Activated CD4-positive, alpha-beta T cell treated with anti-CD3 and anti-CD28 coated beads for 36 hours (primary cell): ENCODE measurements around the gene PDPR. TPM values are rescaled to one million over a fixed set of nuclear protein-coding genes. Genes with fewer than 3 reads are reported as not detected.
A peak's percentile ranks its signal among the peaks of the same experiment; 100 is the strongest.
"Not testable (repeated sequence)": the region's sequence is repeated elsewhere in the genome, so short reads cannot be mapped to it uniquely, and the experiment has no call there.

Experiments
- ATAC-seq: fragments of 200-7000 bp; cut with Tn5 transposase; one replicate; pipeline ENCODE4 v1.10.0; 2021; ENCODE audit warnings: mild to moderate bottlenecking, moderate library complexity
- CTCF ChIA-PET: fragments of 350-600 bp; sonication (Branson Sonifier 250); formaldehyde crosslinking; loops from one replicate; lab custom pipeline; 2021; ENCODE audit warnings: antibody characterized with exemption; lab: Charles Lee
- POLR2A ChIA-PET: fragments of 350-600 bp; sonication (Branson Sonifier 250); formaldehyde crosslinking; loops from one replicate; lab custom pipeline; 2021; ENCODE audit warnings: antibody characterized with exemption, inconsistent platforms; lab: Charles Lee
- DNase-seq: peaks from one replicate; pipeline ENCODE4 v3.0.0-alpha.2; 2020
- H3K27ac Mint-ChIP-seq: one replicate; pipeline ENCODE4 v1.8.0; 2021; ENCODE audit warnings: mixed read lengths
- H3K27me3 Mint-ChIP-seq: one replicate; pipeline ENCODE4 v1.8.0; 2021; ENCODE audit warnings: mixed read lengths
- H3K36me3 Mint-ChIP-seq: one replicate; pipeline ENCODE4 v1.8.0; 2021; ENCODE audit warnings: low read depth, mixed read lengths
- H3K4me1 Mint-ChIP-seq: one replicate; pipeline ENCODE4 v1.8.0; 2021; ENCODE audit warnings: mixed read lengths
- H3K4me3 Mint-ChIP-seq: one replicate; pipeline ENCODE4 v1.8.0; 2021; ENCODE audit warnings: mild to moderate bottlenecking, moderate library complexity, mixed read lengths
- H3K9me3 Mint-ChIP-seq: one replicate; pipeline ENCODE4 v1.8.0; 2021; ENCODE audit warnings: low read depth, mixed read lengths
- intact Hi-C, 2 experiments: fragments of 100-400 bp; cut with DNase I in 1 of 2; cut with micrococcal nuclease in 1 of 2; formaldehyde crosslinking; loops; one replicate each; pipeline versions ENCODE4 v1.14.2 to v1.15.1; 2022 to 2024; cut with DNase I, micrococcal nuclease
- total RNA-seq, 2 experiments: library from RNA; stranded (reverse); gene quantifications; one replicate each; pipeline ENCODE4 v1.2.3, GENCODE V29; 2021

The PDPR gene
- total RNA-seq, 2 experiments from 2014 or later, result 26.4 to 26.7 TPM

- intact Hi-C loops, result loop anchor here in 1 of 2 experiments (2.0 kb wide), 1 partner anchor 23 kb away; no protein-coding TSS in a partner anchor
- ATAC-seq, H3K9me3 Mint-ChIP-seq, POLR2A ChIA-PET, H3K4me3 Mint-ChIP-seq, H3K4me1 Mint-ChIP-seq, H3K27me3 Mint-ChIP-seq, H3K27ac Mint-ChIP-seq, DNase-seq, CTCF ChIA-PET: not testable (repeated sequence)
- H3K36me3 Mint-ChIP-seq, result peaks cover 48% of the 10 kb centered on the region
Observed at GRCh38 chr16:70135796-70136195, 21.7 kb downstream of the PDPR start.

GRCh38 chr16:70136595-70136994 is 22.5 kb downstream of the PDPR start:
- CTCF ChIA-PET, H3K9me3 Mint-ChIP-seq, H3K27ac Mint-ChIP-seq, H3K4me1 Mint-ChIP-seq, DNase-seq, H3K4me3 Mint-ChIP-seq, H3K27me3 Mint-ChIP-seq, POLR2A ChIA-PET, ATAC-seq: not testable (repeated sequence)
- peaks cover 49% of the 10 kb centered on the region for H3K36me3 Mint-ChIP-seq
- intact Hi-C loops, result loop anchor here in 1 of 2 experiments (2.0 kb wide), 1 partner anchor 22 kb away; no protein-coding TSS in a partner anchor

- H3K9me3 Mint-ChIP-seq, ATAC-seq, H3K27me3 Mint-ChIP-seq, POLR2A ChIA-PET, H3K4me1 Mint-ChIP-seq, DNase-seq, intact Hi-C loops, H3K4me3 Mint-ChIP-seq, CTCF ChIA-PET, H3K27ac Mint-ChIP-seq: not testable (repeated sequence)
- peaks cover 48% of the 10 kb centered on the region for H3K36me3 Mint-ChIP-seq
Observed at GRCh38 chr16:70142739-70143138, 28.6 kb downstream of the PDPR start.

- H3K9me3 Mint-ChIP-seq, ATAC-seq, H3K27me3 Mint-ChIP-seq, intact Hi-C loops, H3K4me1 Mint-ChIP-seq, DNase-seq, CTCF ChIA-PET, H3K27ac Mint-ChIP-seq, H3K4me3 Mint-ChIP-seq: not testable (repeated sequence)
- POLR2A ChIA-PET, result interaction anchor here (0.7 kb wide), 1 partner anchor 370 kb away, joined by 5 read pairs; no protein-coding TSS in a partner anchor
- H3K36me3 Mint-ChIP-seq, result peaks cover 47% of the 10 kb centered on the region
Observed at GRCh38 chr16:70143231-70143895, 29.2 kb downstream of the PDPR start.

- DNase-seq, CTCF ChIA-PET: not testable (repeated sequence)
- H3K36me3 Mint-ChIP-seq, result peaks cover 47% of the 10 kb centered on the region
Observed at GRCh38 chr16:70147853-70148252, 33.7 kb downstream of the PDPR start.

GRCh38 chr16:70148453-70148852 is 34.3 kb downstream of the PDPR start:
- H3K27ac Mint-ChIP-seq, H3K27me3 Mint-ChIP-seq, DNase-seq, H3K9me3 Mint-ChIP-seq, intact Hi-C loops, H3K4me3 Mint-ChIP-seq, CTCF ChIA-PET, POLR2A ChIA-PET, H3K4me1 Mint-ChIP-seq, ATAC-seq: not testable (repeated sequence)
- H3K36me3 Mint-ChIP-seq, result peaks cover 47% of the 10 kb centered on the region

More at GRCh38 chr16:70147853-70148252, 33.7 kb downstream of the PDPR start:
- H3K9me3 Mint-ChIP-seq, ATAC-seq, intact Hi-C loops, H3K4me1 Mint-ChIP-seq, POLR2A ChIA-PET, H3K27me3 Mint-ChIP-seq, H3K4me3 Mint-ChIP-seq, H3K27ac Mint-ChIP-seq: not testable (repeated sequence)

- H3K27ac Mint-ChIP-seq, H3K4me3 Mint-ChIP-seq, H3K9me3 Mint-ChIP-seq, DNase-seq, ATAC-seq, CTCF ChIA-PET, POLR2A ChIA-PET, intact Hi-C loops, H3K4me1 Mint-ChIP-seq, H3K27me3 Mint-ChIP-seq: not testable (repeated sequence)
- peaks cover 44% of the 10 kb centered on the region for H3K36me3 Mint-ChIP-seq
Observed at GRCh38 chr16:70149296-70149695, 35.2 kb downstream of the PDPR start.

GRCh38 chr16:70151391-70151790 is 37.3 kb downstream of the PDPR start:
- CTCF ChIA-PET, result interaction anchor here (0.6 to 3.1 kb wide), 2 partner anchors 11 to 400 kb away, joined by 3 to 20 read pairs; no protein-coding TSS in a partner anchor
- Mint-ChIP-seq H3K27me3 (no peaks in the 10 kb centered on the region), H3K27ac (peak overlapping the region; percentile 20), H3K4me3 (no peak overlapping the region), H3K4me1 (no peaks in the 10 kb centered on the region), H3K9me3 (no peaks in the 10 kb centered on the region), H3K36me3 (peaks cover 42% of the 10 kb centered on the region)
- DNase-seq (no peak), ATAC-seq (no peak)
- intact Hi-C loops, result no loop called here
- POLR2A ChIA-PET, result no interaction called here

GRCh38 chr16:70151941-70152509 is 37.9 kb downstream of the PDPR start:
- Mint-ChIP-seq H3K27me3 (no peaks in the 10 kb centered on the region), H3K4me1 (no peaks in the 10 kb centered on the region), H3K9me3 (no peaks in the 10 kb centered on the region), H3K4me3 (no peak overlapping the region), H3K36me3 (peaks cover 47% of the 10 kb centered on the region), H3K27ac (peak overlapping the region; percentile 20)
- ChIA-PET POLR2A (interaction anchor here (0.6 kb wide), 1 partner anchor 814 kb away, joined by 3 read pairs; no protein-coding TSS in a partner anchor), CTCF (interaction anchor here (0.6 to 3.1 kb wide), 2 partner anchors 10 to 399 kb away, joined by 3 to 20 read pairs; no protein-coding TSS in a partner anchor)
- ATAC-seq (no peak), DNase-seq (no peak)
- intact Hi-C loops, result no loop called here

GRCh38 chr16:70152578-70153302 is 38.6 kb downstream of the PDPR start:
- H3K27me3 Mint-ChIP-seq, result no peaks in the 10 kb centered on the region
- CTCF ChIA-PET, result interaction anchor here (3.1 kb wide), 1 partner anchor 10 kb away, joined by 20 read pairs; no protein-coding TSS in a partner anchor
- no peaks in the 10 kb centered on the region for H3K4me1 Mint-ChIP-seq
- peaks cover 51% of the 10 kb centered on the region for H3K36me3 Mint-ChIP-seq
- no peak overlapping the region for H3K27ac Mint-ChIP-seq
- H3K9me3 Mint-ChIP-seq, result no peaks in the 10 kb centered on the region
- no peak overlapping the region for H3K4me3 Mint-ChIP-seq
- intact Hi-C loops, result no loop called here
- no peak for ATAC-seq
- POLR2A ChIA-PET, result interaction anchor here (0.5 to 0.6 kb wide), 2 partner anchors 815 to 1809 kb away, joined by 3 to 4 read pairs; no protein-coding TSS in a partner anchor
- no peak for DNase-seq

GRCh38 chr16:70154736-70155135 is 40.6 kb downstream of the PDPR start:
- intact Hi-C loops, result not testable (repeated sequence)
- CTCF ChIA-PET, result interaction anchor here (1.1 kb wide), 1 partner anchor 10 kb away, joined by 3 read pairs; no protein-coding TSS in a partner anchor

More at GRCh38 chr16:70154736-70155135, 40.6 kb downstream of the PDPR start:
- ATAC-seq, H3K4me1 Mint-ChIP-seq, H3K27ac Mint-ChIP-seq, DNase-seq, H3K27me3 Mint-ChIP-seq, H3K9me3 Mint-ChIP-seq, H3K4me3 Mint-ChIP-seq, POLR2A ChIA-PET: not testable (repeated sequence)
- peaks cover 43% of the 10 kb centered on the region for H3K36me3 Mint-ChIP-seq
